OCI-LY3 (cell line): ENCODE measurements around the gene UMODL1.

Experiments used
- H2AFZ ChIP-seq: fragments of 200-600, 300-600 bp; shearing (Covaris generic); 2 replicates; pipeline ENCODE4 v1.6.0; 2014; ENCODE audit warnings: antibody characterized with exemption, low read depth, low read length
- H3K27ac ChIP-seq: fragments of 200-600, 300-600 bp; sonication (generic); 2 replicates; pipeline ENCODE4 v1.5.1; 2014; ENCODE audit warnings: mild to moderate bottlenecking, low read length, moderate library complexity, mixed read lengths
- H3K27me3 ChIP-seq: fragments of 200-600, 300-600 bp; sonication (generic); 2 replicates; pipeline ENCODE4 v1.6.1; 2014; ENCODE audit warnings: low read depth, low read length, mixed read lengths
- H3K36me3 ChIP-seq: fragments of 200-600, 300-600 bp; sonication (generic); replicated peaks from 2 replicates; pipeline ENCODE3; 2014; ENCODE audit warnings: low read depth, low read length, mixed read lengths
- H3K4me1 ChIP-seq: fragments of 300-600, 200-600 bp; sonication (generic); 2 replicates; pipeline ENCODE4 v1.6.1; 2014; ENCODE audit warnings: low read length, mixed read lengths
- H3K4me2 ChIP-seq: fragments of 200-600, 300-600 bp; sonication (generic); 2 replicates; pipeline ENCODE4 v1.6.1; 2014; ENCODE audit warnings: low read length, mixed read lengths
- H3K4me3 ChIP-seq: fragments of 300-600, 200-600 bp; sonication (generic); 2 replicates; pipeline ENCODE4 v1.5.1; 2014; ENCODE audit warnings: antibody characterized with exemption, mild to moderate bottlenecking, low read length, moderate library complexity
- H3K79me2 ChIP-seq: fragments of 300-600, 200-600 bp; shearing (Covaris generic); 2 replicates; pipeline ENCODE4 v1.6.1; 2014; ENCODE audit warnings: mild to moderate bottlenecking, low read length, mixed read lengths
- H3K9ac ChIP-seq: fragments of 300-600, 200-600 bp; shearing (Covaris generic); 2 replicates; pipeline ENCODE4 v1.6.0; 2014; ENCODE audit warnings: mild to moderate bottlenecking, low read length, moderate library complexity
- H3K9me3 ChIP-seq: fragments of 200-600, 300-600 bp; shearing (Covaris generic); 2 replicates; pipeline ENCODE4 v1.6.1; 2014; ENCODE audit warnings: low read length, mixed read lengths; ENCODE audit not compliant: insufficient read depth
- H4K20me1 ChIP-seq: fragments of 200-600, 300-600 bp; sonication (generic); 2 replicates; pipeline ENCODE4 v1.6.1; 2016; ENCODE audit warnings: low read length, mixed read lengths; ENCODE audit not compliant: insufficient read depth
- CTCF ChIP-seq: fragments of 200-600, 300-600 bp; sonication (generic); IDR thresholded peaks from 2 replicates; pipeline ENCODE4 v1.5.1; 2014; ENCODE audit warnings: antibody characterized with exemption, low read length, low read depth
- EZH2phosphoT487 ChIP-seq: fragments of 200-600 bp; shearing (Covaris generic); IDR thresholded peaks from 2 replicates; pipeline ENCODE4 v1.6.1; 2018; ENCODE audit warnings: antibody characterized with exemption, mixed run types, low read depth

UMODL1 gene

DNA sequence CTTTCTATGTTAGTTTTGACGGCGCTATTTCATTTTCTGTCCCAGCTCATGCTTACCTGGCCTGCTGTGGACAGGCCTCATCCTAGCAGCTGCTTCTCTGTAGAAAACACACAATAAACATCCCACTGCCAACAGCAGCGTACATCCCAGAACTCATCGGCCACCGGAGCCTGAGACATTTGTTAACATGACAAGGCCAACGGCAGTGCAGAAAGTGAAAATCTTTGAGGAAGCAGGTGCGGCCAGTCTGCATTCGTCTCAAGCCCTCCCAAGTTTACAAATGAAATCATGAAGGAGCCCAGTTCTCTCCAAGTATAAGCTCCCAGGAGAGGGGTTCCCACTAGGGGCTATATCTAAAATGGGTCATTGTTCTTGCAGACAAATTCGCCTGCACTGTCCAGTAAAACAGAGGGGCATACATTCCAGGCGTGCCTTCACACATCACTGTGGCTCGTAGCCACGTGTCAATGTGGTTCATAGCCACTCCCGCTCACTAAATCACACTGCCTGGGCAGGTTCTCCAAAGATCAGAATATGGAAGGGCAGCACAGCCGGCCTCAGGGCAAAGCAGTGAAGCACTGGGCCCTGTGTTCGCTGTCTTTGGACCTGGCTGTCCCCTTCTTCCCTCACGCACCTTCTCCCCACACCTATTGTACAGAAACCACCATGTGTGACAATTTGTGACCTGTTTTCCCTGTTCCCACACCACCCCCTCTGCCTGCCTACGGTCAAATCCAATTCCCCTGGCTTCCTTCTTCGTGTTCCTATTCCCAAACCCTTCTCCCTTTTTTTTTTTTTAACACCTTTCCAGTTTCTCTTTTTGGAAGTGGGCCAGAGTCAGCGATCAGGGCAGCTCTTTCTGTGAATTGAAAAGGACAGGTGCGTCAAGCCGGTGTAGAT is 120.8 kb downstream of the UMODL1 start:
- no peaks in the 10 kb centered on the region for H3K79me2 ChIP-seq
- H3K4me2 ChIP-seq = no peak overlapping the region
- no peak overlapping the region for H2AFZ ChIP-seq
- peaks cover 16% of the 10 kb centered on the region for H3K4me1 ChIP-seq
- no peaks in the 10 kb centered on the region for H3K36me3 ChIP-seq
- no peak overlapping the region for H3K9ac ChIP-seq
- no peak overlapping the region for H3K4me3 ChIP-seq
- no peaks in the 10 kb centered on the region for H3K9me3 ChIP-seq
- TF ChIP-seq CTCF (no peak), EZH2phosphoT487 (no peak)
- no peaks in the 10 kb centered on the region for H4K20me1 ChIP-seq
- no peak overlapping the region for H3K27ac ChIP-seq
- H3K27me3 ChIP-seq = no peaks in the 10 kb centered on the region
